Smooth muscle cell (in vitro differentiated cells): ENCODE results near the gene TRAK1. TPM values are rescaled to one million over a fixed set of nuclear protein-coding genes. Genes with fewer than 3 reads are reported as not detected.
A peak's percentile ranks its signal among the peaks of the same experiment; 100 is the strongest.

Experiments used
- DNase-seq: peaks from one replicate; lab custom pipeline; 2025; ENCODE audit not compliant: unreplicated experiment; lab: John Stamatoyannopoulos, UW
- H2AFZ ChIP-seq: fragments of 200-600 bp; sonication (generic); 2 replicates; pipeline ENCODE4 v1.6.0; 2016; ENCODE audit warnings: antibody characterized with exemption, low read depth, mild to moderate bottlenecking
- H3F3A ChIP-seq: fragments of 200-600 bp; sonication (generic); 2 replicates; pipeline ENCODE4 v1.6.0; 2017; ENCODE audit warnings: antibody characterized with exemption, low read depth
- H3K27ac ChIP-seq: fragments of 200-600 bp; sonication (generic); 2 replicates; pipeline ENCODE4 v1.5.1; 2016; ENCODE audit warnings: low read depth, mild to moderate bottlenecking
- H3K27me3 ChIP-seq: fragments of 200-600 bp; sonication (generic); 2 replicates; pipeline ENCODE4 v1.6.1; 2016; ENCODE audit warnings: low read depth, mild to moderate bottlenecking
- H3K36me3 ChIP-seq: fragments of 200-600 bp; sonication (generic); 2 replicates; pipeline ENCODE4 v1.5.1; 2016; ENCODE audit warnings: low read depth
- H3K4me1 ChIP-seq: fragments of 200-600 bp; sonication (generic); 2 replicates; pipeline ENCODE4 v1.5.1; 2016; ENCODE audit warnings: low read depth
- H3K4me2 ChIP-seq: fragments of 200-600 bp; sonication (generic); 2 replicates; pipeline ENCODE4 v1.6.0; 2016; ENCODE audit warnings: mild to moderate bottlenecking
- H3K4me3 ChIP-seq: fragments of 200-600 bp; sonication (generic); 2 replicates; pipeline ENCODE4 v1.5.1; 2016; ENCODE audit warnings: mild to moderate bottlenecking
- H3K79me2 ChIP-seq: fragments of 200-600 bp; sonication (generic); 2 replicates; pipeline ENCODE4 v1.6.0; 2016; ENCODE audit warnings: low read depth, mild to moderate bottlenecking
- H3K9ac ChIP-seq: fragments of 200-600 bp; sonication (generic); 2 replicates; pipeline ENCODE4 v1.6.0; 2016; ENCODE audit warnings: low read depth
- H3K9me3 ChIP-seq: fragments of 200-600 bp; sonication (generic); replicated peaks from 2 replicates; pipeline ENCODE4 v1.5.1; 2016; ENCODE audit warnings: low read depth
- H4K20me1 ChIP-seq: fragments of 200-600 bp; sonication (generic); 2 replicates; pipeline ENCODE4 v1.6.0; 2016; ENCODE audit warnings: low read depth
- CTCF ChIP-seq: fragments of 200-600 bp; sonication (generic); IDR thresholded peaks from 2 replicates; pipeline ENCODE4 v1.5.1; 2017; ENCODE audit warnings: borderline replicate concordance, mild to moderate bottlenecking, antibody characterized with exemption; ENCODE audit not compliant: insufficient read depth, poor library complexity, severe bottlenecking
- WGBS: methylation state at CpG from one replicate; pipeline ENCODE4 v1.1.7; 2016; ENCODE audit warnings: low lambda C conversion rate; 5-methylcytosine and 5-hydroxymethylcytosine counted together
- polyA plus RNA-seq: library from polyadenylated mRNA; unstranded; fragments of >200 nt; fragmentation: Nextera tagmentation; extraction: Ambion mirVana; gene quantifications from 2 replicates; pipeline ENCODE4 v1.2.1, GENCODE V29; 2016
- total RNA-seq: library from RNA; depleted of rRNA; stranded (reverse); fragments of >200 nt; gene quantifications from 2 replicates; pipeline ENCODE4 v1.2.3, GENCODE V29; 2014

TRAK1 gene
- total and polyA plus RNA-seq, 2 experiments from 2014 or later: 8.7 to 16.3 TPM

- Histone ChIP-seq H3K4me1 (peaks cover 26% of the 10 kb centered on the region), H2AFZ (no peak overlapping the region), H3K9me3 (no peaks in the 10 kb centered on the region), H3K4me3 (no peak overlapping the region), H3K36me3 (no peaks in the 10 kb centered on the region), H3K4me2 (no peak overlapping the region), H4K20me1 (no peaks in the 10 kb centered on the region), H3K9ac (peak overlapping the region; percentile 94), H3F3A (peaks cover 43% of the 10 kb centered on the region), H3K79me2 (peaks cover 44% of the 10 kb centered on the region), H3K27me3 (no peaks in the 10 kb centered on the region), H3K27ac (peak overlapping the region; percentile 99)
- WGBS: 87% methylated on average over 7 of the region's 7 CpGs
- TF ChIP-seq CTCF: no peak
- DNase-seq: no peak
Measured at GRCh38 chr3:42068303-42069088, 22.7 kb upstream of the TRAK1 start.

- TF ChIP-seq CTCF: no peak
- Histone ChIP-seq H3K79me2 (peaks cover 51% of the 10 kb centered on the region), H4K20me1 (no peaks in the 10 kb centered on the region), H3K4me2 (no peak overlapping the region), H3K36me3 (no peaks in the 10 kb centered on the region), H3K4me3 (no peak overlapping the region), H3K4me1 (peaks cover 26% of the 10 kb centered on the region), H3K9ac (no peak overlapping the region), H3F3A (peaks cover 49% of the 10 kb centered on the region), H3K27me3 (no peaks in the 10 kb centered on the region), H3K9me3 (no peaks in the 10 kb centered on the region), H3K27ac (peak overlapping the region; percentile 78), H2AFZ (no peak overlapping the region)
- WGBS: 98% methylated on average over 2 of the region's 2 CpGs
- no peak for DNase-seq
Measured at GRCh38 chr3:42070089-42070488, 21.1 kb upstream of the TRAK1 start.

GRCh38 chr3:42070524-42070923, 20.6 kb upstream of the TRAK1 start:
- no peak for DNase-seq
- Histone ChIP-seq H3K9ac (no peak overlapping the region), H3K9me3 (no peaks in the 10 kb centered on the region), H3K27ac (peak overlapping the region; percentile 78), H3F3A (peaks cover 49% of the 10 kb centered on the region), H3K4me3 (no peak overlapping the region), H3K4me2 (no peak overlapping the region), H4K20me1 (no peaks in the 10 kb centered on the region), H3K27me3 (no peaks in the 10 kb centered on the region), H3K79me2 (peaks cover 49% of the 10 kb centered on the region), H2AFZ (no peak overlapping the region), H3K4me1 (peaks cover 26% of the 10 kb centered on the region), H3K36me3 (no peaks in the 10 kb centered on the region)
- WGBS: 90% methylated on average over 1 of the region's 1 CpG
- no peak for TF ChIP-seq CTCF
